ENCODE measurements around the gene CACNA1G.

The CACNA1G gene

GRCh38 chr17:50645748-50646682 lies 85.5 kb downstream of the CACNA1G start:
- H3K4me1 ChIP-seq (ENCODE audit: insufficient read depth, low read length): no peaks in the 10 kb centered on the region
- H3K9me3 ChIP-seq (ENCODE audit: low read length): no peaks in the 10 kb centered on the region
- H3K36me3 ChIP-seq (ENCODE audit: insufficient read depth, low read length): no peaks in the 10 kb centered on the region
- H2AFZ ChIP-seq (ENCODE audit: low read depth, low read length): no peak overlapping the region
- no peak overlapping the region for H3K4me3 ChIP-seq (ENCODE audit: low read length)
- H3K27me3 ChIP-seq (ENCODE audit: insufficient read depth, low read length): peaks cover 4% of the 10 kb centered on the region

- Histone ChIP-seq H3K4me1 (ENCODE audit: insufficient read depth, low read length) (no peaks in the 10 kb centered on the region), H3K36me3 (ENCODE audit: insufficient read depth, low read length) (no peaks in the 10 kb centered on the region), H3K27me3 (ENCODE audit: insufficient read depth, low read length) (no peaks in the 10 kb centered on the region), H3K4me3 (ENCODE audit: low read length) (no peak overlapping the region), H2AFZ (ENCODE audit: low read depth, low read length) (no peak overlapping the region), H3K9me3 (ENCODE audit: low read length) (no peaks in the 10 kb centered on the region)
Observed at GRCh38 chr17:50647187-50647586, 86.7 kb downstream of the CACNA1G start.

GRCh38 chr17:50649042-50649908 lies 88.8 kb downstream of the CACNA1G start:
- Histone ChIP-seq H3K4me3 (ENCODE audit: low read length) (no peak overlapping the region), H2AFZ (ENCODE audit: low read depth, low read length) (no peak overlapping the region), H3K36me3 (ENCODE audit: insufficient read depth, low read length) (no peaks in the 10 kb centered on the region), H3K9me3 (ENCODE audit: low read length) (no peaks in the 10 kb centered on the region), H3K27me3 (ENCODE audit: insufficient read depth, low read length) (peaks cover under 1% of the 10 kb centered on the region), H3K4me1 (ENCODE audit: insufficient read depth, low read length) (no peaks in the 10 kb centered on the region)

GRCh38 chr17:50651661-50652060 lies 91.1 kb downstream of the CACNA1G start:
- H3K9me3 ChIP-seq (ENCODE audit: low read length): no peaks in the 10 kb centered on the region
- H2AFZ ChIP-seq (ENCODE audit: low read depth, low read length): no peak overlapping the region
- no peak overlapping the region for H3K4me3 ChIP-seq (ENCODE audit: low read length)
- H3K4me1 ChIP-seq (ENCODE audit: insufficient read depth, low read length): no peaks in the 10 kb centered on the region
- H3K27me3 ChIP-seq (ENCODE audit: insufficient read depth, low read length): peaks cover 5% of the 10 kb centered on the region
- H3K36me3 ChIP-seq (ENCODE audit: insufficient read depth, low read length): no peaks in the 10 kb centered on the region

- Histone ChIP-seq H3K4me1 (ENCODE audit: insufficient read depth, low read length) (no peaks in the 10 kb centered on the region), H3K36me3 (ENCODE audit: insufficient read depth, low read length) (no peaks in the 10 kb centered on the region), H3K9me3 (ENCODE audit: low read length) (no peaks in the 10 kb centered on the region), H3K27me3 (ENCODE audit: insufficient read depth, low read length) (peaks cover 19% of the 10 kb centered on the region), H3K4me3 (ENCODE audit: low read length) (no peak overlapping the region), H2AFZ (ENCODE audit: low read depth, low read length) (no peak overlapping the region)
Observed at GRCh38 chr17:50653738-50654137, 93.2 kb downstream of the CACNA1G start.

GRCh38 chr17:50656509-50656908 lies 96.0 kb downstream of the CACNA1G start:
- H3K9me3 ChIP-seq (ENCODE audit: low read length): no peaks in the 10 kb centered on the region
- H3K36me3 ChIP-seq (ENCODE audit: insufficient read depth, low read length): no peaks in the 10 kb centered on the region
- no peaks in the 10 kb centered on the region for H3K4me1 ChIP-seq (ENCODE audit: insufficient read depth, low read length)
- no peak overlapping the region for H3K4me3 ChIP-seq (ENCODE audit: low read length)
- H3K27me3 ChIP-seq (ENCODE audit: insufficient read depth, low read length): peaks cover 27% of the 10 kb centered on the region
- no peak overlapping the region for H2AFZ ChIP-seq (ENCODE audit: low read depth, low read length)

GRCh38 chr17:50657054-50657453 lies 96.5 kb downstream of the CACNA1G start:
- Histone ChIP-seq H2AFZ (ENCODE audit: low read depth, low read length) (no peak overlapping the region), H3K9me3 (ENCODE audit: low read length) (no peaks in the 10 kb centered on the region), H3K27me3 (ENCODE audit: insufficient read depth, low read length) (peaks cover 27% of the 10 kb centered on the region), H3K4me1 (ENCODE audit: insufficient read depth, low read length) (no peaks in the 10 kb centered on the region), H3K36me3 (ENCODE audit: insufficient read depth, low read length) (no peaks in the 10 kb centered on the region), H3K4me3 (ENCODE audit: low read length) (no peak overlapping the region)

GRCh38 chr17:50657627-50658026 lies 97.1 kb downstream of the CACNA1G start:
- Histone ChIP-seq H3K4me1 (ENCODE audit: insufficient read depth, low read length) (no peaks in the 10 kb centered on the region), H3K9me3 (ENCODE audit: low read length) (no peaks in the 10 kb centered on the region), H3K27me3 (ENCODE audit: insufficient read depth, low read length) (peaks cover 27% of the 10 kb centered on the region), H3K36me3 (ENCODE audit: insufficient read depth, low read length) (no peaks in the 10 kb centered on the region), H2AFZ (ENCODE audit: low read depth, low read length) (no peak overlapping the region), H3K4me3 (ENCODE audit: low read length) (no peak overlapping the region)

GRCh38 chr17:50658616-50659015 lies 98.1 kb downstream of the CACNA1G start:
- Histone ChIP-seq H3K4me1 (ENCODE audit: insufficient read depth, low read length) (no peaks in the 10 kb centered on the region), H3K27me3 (ENCODE audit: insufficient read depth, low read length) (peaks cover 32% of the 10 kb centered on the region), H3K9me3 (ENCODE audit: low read length) (no peaks in the 10 kb centered on the region), H3K4me3 (ENCODE audit: low read length) (no peak overlapping the region), H2AFZ (ENCODE audit: low read depth, low read length) (no peak overlapping the region), H3K36me3 (ENCODE audit: insufficient read depth, low read length) (no peaks in the 10 kb centered on the region)

- Histone ChIP-seq H3K36me3 (ENCODE audit: insufficient read depth, low read length) (no peaks in the 10 kb centered on the region), H3K4me1 (ENCODE audit: insufficient read depth, low read length) (no peaks in the 10 kb centered on the region), H3K9me3 (ENCODE audit: low read length) (no peaks in the 10 kb centered on the region), H2AFZ (ENCODE audit: low read depth, low read length) (no peak overlapping the region), H3K4me3 (ENCODE audit: low read length) (no peak overlapping the region), H3K27me3 (ENCODE audit: insufficient read depth, low read length) (peaks cover 34% of the 10 kb centered on the region)
Observed at GRCh38 chr17:50659179-50659578, 98.7 kb downstream of the CACNA1G start.

GRCh38 chr17:50660042-50660886 lies 99.7 kb downstream of the CACNA1G start:
- H3K27me3 ChIP-seq (ENCODE audit: insufficient read depth, low read length): peaks cover 32% of the 10 kb centered on the region
- no peak overlapping the region for H2AFZ ChIP-seq (ENCODE audit: low read depth, low read length)
- H3K4me1 ChIP-seq (ENCODE audit: insufficient read depth, low read length): no peaks in the 10 kb centered on the region
- no peak overlapping the region for H3K4me3 ChIP-seq (ENCODE audit: low read length)
- no peaks in the 10 kb centered on the region for H3K36me3 ChIP-seq (ENCODE audit: insufficient read depth, low read length)
- no peaks in the 10 kb centered on the region for H3K9me3 ChIP-seq (ENCODE audit: low read length)

GRCh38 chr17:50660887-50661345 lies 100.4 kb downstream of the CACNA1G start:
- no peaks in the 10 kb centered on the region for H3K9me3 ChIP-seq (ENCODE audit: low read length)
- H3K27me3 ChIP-seq (ENCODE audit: insufficient read depth, low read length): peaks cover 32% of the 10 kb centered on the region
- no peak overlapping the region for H3K4me3 ChIP-seq (ENCODE audit: low read length)
- H2AFZ ChIP-seq (ENCODE audit: low read depth, low read length): no peak overlapping the region
- no peaks in the 10 kb centered on the region for H3K36me3 ChIP-seq (ENCODE audit: insufficient read depth, low read length)
- no peaks in the 10 kb centered on the region for H3K4me1 ChIP-seq (ENCODE audit: insufficient read depth, low read length)

Data from neuron (in vitro differentiated cells).